GM18517 (cell line): ENCODE measurements around the gene AKT1.
A peak's percentile ranks its signal among the peaks of the same experiment; 100 is the strongest.
"Not testable (repeated sequence)": the region's sequence is repeated elsewhere in the genome, so short reads cannot be mapped to it uniquely, and the experiment has no call there.

Source experiments
- ATAC-seq: cut with Tn5 transposase; IDR thresholded peaks from one replicate; pipeline ENCODE4 v1.9.1; 2021; ENCODE audit warnings: mild to moderate bottlenecking, moderate library complexity; ENCODE audit not compliant: unreplicated experiment

AKT1 gene

GRCh38 chr14:104794993-104795780 is at the start of gene AKT1:
Gene AKT1 (minus strand): TSS chr14:104795748. CDS start chr14:104792643, 3,105 bp downstream.
- no peak for ATAC-seq

GRCh38 chr14:104845033-104845666 is 49.6 kb upstream of the AKT1 start:
- no peak for ATAC-seq

- ATAC-seq: no peak
Measured at GRCh38 chr14:104844306-104845032, 48.9 kb upstream of the AKT1 start.

GRCh38 chr14:104843442-104844305 is 48.1 kb upstream of the AKT1 start:
- no peak for ATAC-seq

- no peak for ATAC-seq
Measured at GRCh38 chr14:104843006-104843405, 47.5 kb upstream of the AKT1 start.

GRCh38 chr14:104841730-104842129 is 46.2 kb upstream of the AKT1 start:
- ATAC-seq: no peak

GRCh38 chr14:104836171-104836935 is 40.8 kb upstream of the AKT1 start:
- ATAC-seq: not testable (repeated sequence)

- ATAC-seq: no peak
Measured at GRCh38 chr14:104830781-104831180, 35.2 kb upstream of the AKT1 start.

- ATAC-seq: no peak
Measured at GRCh38 chr14:104827177-104828055, 31.9 kb upstream of the AKT1 start.

GRCh38 chr14:104826861-104827176 is 31.3 kb upstream of the AKT1 start:
- ATAC-seq: no peak

GRCh38 chr14:104826189-104826860 is 30.8 kb upstream of the AKT1 start:
- peak; percentile 49 for ATAC-seq

- ATAC-seq: no peak
Measured at GRCh38 chr14:104824353-104824997, 28.9 kb upstream of the AKT1 start.

GRCh38 chr14:104822821-104823615 is 27.5 kb upstream of the AKT1 start:
- ATAC-seq: no peak

GRCh38 chr14:104821971-104822608 is 26.5 kb upstream of the AKT1 start:
- no peak for ATAC-seq

- ATAC-seq: no peak
Measured at GRCh38 chr14:104821229-104821945, 25.8 kb upstream of the AKT1 start.

GRCh38 chr14:104820669-104821228 is 25.2 kb upstream of the AKT1 start:
- ATAC-seq: no peak
